22Rv1 (cell line): ENCODE measurements around the gene CHST13.

Experiments used
- H3K27ac ChIP-seq: fragments of 450-650 bp; 2 replicates; pipeline ENCODE4 v1.5.1; 2017
- ZFX ChIP-seq: fragments of 450-650 bp; IDR thresholded peaks from 2 replicates; pipeline ENCODE4 v1.6.1; 2017; ENCODE audit warnings: antibody characterized with exemption, borderline replicate concordance
- TF ChIP-seq, protein P1 (sequence below): fragments of 450-650 bp; IDR thresholded peaks from 2 replicates; pipeline ENCODE4 v1.5.1; 2017; ENCODE audit warnings: mild to moderate bottlenecking

Gene CHST13

DNA sequence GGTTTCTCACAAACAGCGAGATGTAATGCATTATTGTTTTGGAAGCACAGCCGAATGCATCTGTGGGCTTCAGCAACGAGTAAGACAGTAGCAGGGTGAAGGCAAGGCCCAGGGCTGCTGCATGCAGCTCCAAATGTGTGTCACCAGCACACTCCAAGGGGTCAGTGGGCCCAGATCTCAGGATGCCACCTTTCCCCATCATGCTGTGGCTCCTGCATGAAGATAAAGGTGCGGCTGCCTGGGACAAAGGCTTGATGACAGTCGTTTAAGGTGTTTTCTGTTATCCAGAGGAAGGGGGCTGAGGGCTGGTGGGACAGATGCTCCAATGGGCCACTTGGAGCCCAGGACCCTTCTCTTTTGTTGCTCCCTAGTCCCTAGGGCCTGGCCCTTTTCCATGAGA is 21.6 kb downstream of the CHST13 start:
- TF ChIP-seq ZFX: no peak
- TF ChIP-seq, protein P1, sequence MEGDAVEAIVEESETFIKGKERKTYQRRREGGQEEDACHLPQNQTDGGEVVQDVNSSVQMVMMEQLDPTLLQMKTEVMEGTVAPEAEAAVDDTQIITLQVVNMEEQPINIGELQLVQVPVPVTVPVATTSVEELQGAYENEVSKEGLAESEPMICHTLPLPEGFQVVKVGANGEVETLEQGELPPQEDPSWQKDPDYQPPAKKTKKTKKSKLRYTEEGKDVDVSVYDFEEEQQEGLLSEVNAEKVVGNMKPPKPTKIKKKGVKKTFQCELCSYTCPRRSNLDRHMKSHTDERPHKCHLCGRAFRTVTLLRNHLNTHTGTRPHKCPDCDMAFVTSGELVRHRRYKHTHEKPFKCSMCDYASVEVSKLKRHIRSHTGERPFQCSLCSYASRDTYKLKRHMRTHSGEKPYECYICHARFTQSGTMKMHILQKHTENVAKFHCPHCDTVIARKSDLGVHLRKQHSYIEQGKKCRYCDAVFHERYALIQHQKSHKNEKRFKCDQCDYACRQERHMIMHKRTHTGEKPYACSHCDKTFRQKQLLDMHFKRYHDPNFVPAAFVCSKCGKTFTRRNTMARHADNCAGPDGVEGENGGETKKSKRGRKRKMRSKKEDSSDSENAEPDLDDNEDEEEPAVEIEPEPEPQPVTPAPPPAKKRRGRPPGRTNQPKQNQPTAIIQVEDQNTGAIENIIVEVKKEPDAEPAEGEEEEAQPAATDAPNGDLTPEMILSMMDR: no peak
- H3K27ac ChIP-seq: no peak overlapping the region

DNA sequence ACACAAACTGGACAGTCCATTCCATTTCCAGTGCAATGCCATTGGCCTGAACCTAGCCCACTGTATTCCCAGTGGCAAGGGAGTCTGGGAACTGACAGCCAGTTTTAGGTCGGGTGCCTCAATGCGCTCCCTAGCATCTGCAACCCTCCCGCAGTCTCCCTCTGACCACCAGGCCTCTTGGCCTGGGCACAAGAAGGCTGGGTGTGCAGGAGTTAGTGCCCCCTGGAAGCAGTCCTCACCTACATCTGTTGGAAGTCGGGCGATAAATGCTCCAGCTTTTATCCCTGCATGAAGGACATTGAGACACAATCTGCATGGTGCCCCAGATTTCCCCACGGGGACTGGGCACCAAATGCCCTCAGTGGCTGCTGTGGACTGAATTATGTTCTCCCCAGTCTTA is 22.1 kb downstream of the CHST13 start:
- TF ChIP-seq, protein P1: no peak
- TF ChIP-seq ZFX: no peak
- H3K27ac ChIP-seq: no peak overlapping the region

DNA sequence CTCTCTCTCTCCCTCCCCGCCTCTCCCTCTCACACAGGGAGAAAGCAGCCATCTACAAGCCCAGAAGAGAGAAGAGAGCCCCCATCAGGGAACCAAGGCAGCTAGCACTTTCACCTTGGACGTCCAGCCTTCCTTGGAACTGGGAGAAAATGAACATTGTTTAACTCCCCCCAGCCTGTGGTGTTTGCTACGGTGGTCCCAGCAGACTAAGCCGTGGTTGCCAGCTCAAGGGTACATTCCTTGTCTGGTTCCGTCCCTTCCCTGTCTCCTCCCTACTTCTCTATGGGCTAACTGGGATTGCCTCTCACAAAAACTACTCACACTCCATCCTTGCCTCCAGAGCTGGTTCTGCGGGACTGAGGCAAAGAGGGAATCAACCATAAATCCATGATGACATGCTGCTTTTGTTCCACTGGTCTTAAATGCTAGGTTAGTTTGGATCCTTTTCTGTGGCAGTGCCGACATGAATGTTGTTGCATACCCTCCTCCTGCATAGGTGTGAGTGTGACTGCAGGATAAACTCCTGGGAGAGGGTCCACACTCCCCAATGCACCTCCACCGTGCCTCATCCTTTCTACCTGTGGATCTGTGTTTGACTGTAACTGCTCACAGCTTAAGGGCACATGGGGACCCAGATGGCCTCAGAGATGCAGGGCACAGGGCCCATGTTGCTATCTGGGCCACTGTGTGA is 22.7 kb downstream of the CHST13 start:
- TF ChIP-seq ZFX: no peak
- TF ChIP-seq, protein P1: no peak
- no peak overlapping the region for H3K27ac ChIP-seq

DNA sequence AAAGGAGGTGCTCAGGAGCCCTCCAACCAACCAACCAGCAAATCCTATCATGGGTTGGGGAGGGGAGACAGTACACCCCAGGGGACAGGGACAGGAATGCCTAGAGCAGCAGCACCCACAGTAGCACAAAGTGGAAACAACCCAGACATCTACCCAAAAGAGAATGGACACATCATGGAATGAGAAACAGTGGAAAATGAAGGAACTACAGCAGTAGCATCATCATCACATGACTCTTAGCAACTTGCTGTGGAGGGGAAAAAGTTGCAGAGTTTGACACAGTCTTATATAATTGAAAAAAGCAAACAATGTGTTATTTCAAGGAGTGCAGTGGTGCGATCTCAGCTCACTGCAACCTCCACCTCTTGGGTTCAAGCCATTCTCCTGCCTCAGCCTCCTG is 23.8 kb downstream of the CHST13 start:
- no peak for TF ChIP-seq ZFX
- TF ChIP-seq, protein P1: no peak
- H3K27ac ChIP-seq: no peak overlapping the region

DNA sequence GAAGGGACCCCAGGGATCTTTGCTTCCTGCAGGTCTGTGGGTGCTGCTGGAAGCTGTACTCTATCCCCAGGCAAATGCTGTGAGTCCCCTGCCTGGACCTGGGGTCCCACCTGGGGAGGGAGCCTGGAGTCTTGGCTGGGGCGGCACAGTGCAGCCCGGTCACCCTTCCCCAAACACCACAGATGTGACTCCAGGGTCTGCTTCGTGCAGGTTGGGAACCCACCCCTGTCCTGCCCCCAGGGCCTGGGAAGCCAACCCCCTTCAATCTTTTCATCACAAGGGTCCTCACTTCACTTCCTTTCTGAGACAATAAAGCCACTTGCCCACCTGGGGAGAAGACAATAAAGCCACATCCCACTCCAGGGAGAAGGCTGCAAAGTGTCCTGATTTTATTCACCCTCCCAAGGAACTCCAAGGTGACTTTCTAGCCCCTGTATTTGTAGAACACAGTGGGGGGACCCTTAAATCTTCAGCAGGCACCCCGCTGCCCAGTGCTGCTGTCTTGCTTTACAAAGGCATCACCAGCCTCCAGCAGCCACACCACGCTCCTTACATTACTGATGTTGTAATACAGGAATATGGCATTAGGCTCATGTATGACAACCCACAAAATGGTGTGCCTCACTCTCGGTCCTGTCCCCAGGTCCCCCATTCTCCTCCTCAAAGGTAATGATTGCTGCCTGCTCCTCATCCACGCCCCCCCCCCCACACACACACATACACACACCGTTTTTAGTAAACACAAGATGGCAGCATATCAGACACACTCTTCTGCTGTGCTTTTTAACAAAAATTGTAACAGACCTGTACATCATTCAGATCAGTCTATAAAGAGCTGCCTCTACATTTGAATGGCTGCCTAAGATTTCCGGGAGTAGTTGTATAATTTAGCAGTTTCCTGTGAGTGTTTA is 24.9 kb downstream of the CHST13 start:
- no peak overlapping the region for H3K27ac ChIP-seq
- TF ChIP-seq, protein P1: peak; percentile 25; the same call in 1 of the 2 replicates
- TF ChIP-seq ZFX: no peak

DNA sequence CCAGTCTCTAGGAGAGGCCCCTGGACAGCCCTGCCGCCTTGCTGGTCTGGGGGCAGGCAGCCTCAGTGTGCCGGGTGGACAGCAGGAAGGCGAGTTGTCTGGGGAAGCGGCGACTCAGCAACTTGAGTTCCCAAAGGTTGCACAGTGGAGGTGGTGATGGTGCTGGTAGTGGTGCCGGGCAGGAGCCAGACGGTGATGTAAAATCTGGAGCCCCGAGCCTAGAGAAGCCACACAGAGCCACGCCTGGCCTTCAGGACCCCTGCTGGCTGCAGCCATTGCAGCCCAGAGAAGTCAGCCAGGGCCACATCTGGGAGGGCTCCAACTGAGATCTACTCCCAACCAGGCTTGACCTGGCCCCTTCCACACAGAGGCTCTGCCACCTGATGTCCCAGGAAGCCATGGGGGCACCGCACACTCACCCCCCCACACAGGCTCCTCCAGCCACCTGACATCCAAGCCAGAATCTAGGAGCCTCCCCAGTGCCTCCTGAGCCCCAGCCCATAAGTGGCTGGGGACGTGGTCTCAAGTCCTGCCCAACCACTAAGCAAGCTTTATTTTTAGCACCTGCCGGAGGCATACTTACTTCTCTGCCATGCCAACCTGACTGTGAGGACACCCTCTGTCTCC is 26.0 kb downstream of the CHST13 start:
- H3K27ac ChIP-seq: no peak overlapping the region
- TF ChIP-seq, protein P1: no peak
- TF ChIP-seq ZFX: no peak
